CD14-positive monocyte (primary cell): ENCODE results near the gene FTL. TPM values are rescaled to one million over a fixed set of nuclear protein-coding genes. Genes with fewer than 3 reads are reported as not detected.

Source experiments
- DNase-seq, 3 donors: peaks; one replicate each; pipeline ENCODE4 v3.0.0-alpha.2; 2011 to 2022
- H2AFZ ChIP-seq: 2 replicates; pipeline ENCODE4 v1.6.0; 2012; ENCODE audit warnings: mild to moderate bottlenecking, low read depth, low read length, inconsistent platforms; ENCODE audit not compliant: insufficient read depth, poor library complexity, severe bottlenecking
- H3K27ac ChIP-seq, 2 donors: 1 replicate in 1 of 2; 2 replicates in 1 of 2; pipeline ENCODE4 v1.5.1; 2012 to 2013; ENCODE audit warnings: low read length in 2 of 2, control low read depth in 1 of 2, inconsistent platforms in 1 of 2, low read depth in 1 of 2, mild to moderate bottlenecking in 1 of 2
- H3K27me3 ChIP-seq, 2 donors: one replicate each; pipeline versions ENCODE4 v1.6.0 to v1.6.1; 2011 to 2013; ENCODE audit warnings: low read length in 2 of 2; ENCODE audit not compliant: control insufficient read depth in 2 of 2, insufficient read depth in 2 of 2
- H3K36me3 ChIP-seq, 2 donors: replicated peaks in 1 of 2; 1 replicate in 1 of 2; 2 replicates in 1 of 2; pipeline versions ENCODE4 v1.5.1 to v1.6.1; 2012 to 2013; ENCODE audit warnings: low read length in 2 of 2, control low read depth in 1 of 2, inconsistent platforms in 1 of 2, mild to moderate bottlenecking in 1 of 2; ENCODE audit not compliant: insufficient read depth in 2 of 2, control insufficient read depth in 1 of 2
- H3K4me1 ChIP-seq, 2 donors: 1 replicate in 1 of 2; 2 replicates in 1 of 2; pipeline versions ENCODE4 v1.5.1 to v1.6.1; 2012 to 2013; ENCODE audit warnings: low read length in 2 of 2, control low read depth in 1 of 2, inconsistent platforms in 1 of 2, mild to moderate bottlenecking in 1 of 2, moderate library complexity in 1 of 2; ENCODE audit not compliant: insufficient read depth in 2 of 2, control insufficient read depth in 1 of 2
- H3K4me2 ChIP-seq: replicated peaks from 2 replicates; pipeline ENCODE3; 2012; ENCODE audit warnings: low read length, moderate library complexity, mild to moderate bottlenecking; ENCODE audit not compliant: poor library complexity, severe bottlenecking; ENCODE audit errors: extremely low read depth
- H3K4me3 ChIP-seq, 3 experiments: fragments of 200-600 bp in 1 of 3; sonication (generic) in 1 of 3; replicated peaks in 1 of 3; 1 replicate in 2 of 3; 2 replicates in 1 of 3; pipeline ENCODE4 v1.5.1; 2011 to 2013; ENCODE audit warnings: low read length in 3 of 3, mild to moderate bottlenecking in 3 of 3, control low read depth in 2 of 3, low read depth in 2 of 3, inconsistent platforms in 1 of 3, moderate library complexity in 1 of 3
- H3K79me2 ChIP-seq: 2 replicates; pipeline ENCODE4 v1.6.0; 2012; ENCODE audit warnings: mild to moderate bottlenecking, control low read depth, inconsistent platforms, low read length, moderate library complexity; ENCODE audit not compliant: insufficient read depth
- H3K9ac ChIP-seq: 2 replicates; pipeline ENCODE4 v1.6.0; 2017; ENCODE audit warnings: low read length, mild to moderate bottlenecking; ENCODE audit not compliant: insufficient read depth, poor library complexity, severe bottlenecking
- H3K9me3 ChIP-seq, 2 donors: replicated peaks in 1 of 2; 1 replicate in 1 of 2; 2 replicates in 1 of 2; pipeline versions ENCODE4 v1.5.1 to v1.6.1; 2012 to 2013; ENCODE audit warnings: low read length in 2 of 2, control low read depth in 1 of 2; ENCODE audit not compliant: control insufficient read depth in 1 of 2, insufficient read depth in 1 of 2
- H4K20me1 ChIP-seq: 2 replicates; pipeline ENCODE4 v1.6.0; 2012; ENCODE audit warnings: mild to moderate bottlenecking, low read length, control low read depth, moderate library complexity; ENCODE audit not compliant: insufficient read depth
- H3K27ac Mint-ChIP-seq, 7 donors: one replicate each; pipeline ENCODE4 v1.8.0; 2020; ENCODE audit warnings: mild to moderate bottlenecking in 7 of 7, mixed read lengths in 7 of 7, moderate library complexity in 6 of 7, inconsistent platforms in 2 of 7
- H3K27me3 Mint-ChIP-seq, 3 donors: one replicate each; pipeline ENCODE4 v1.8.0; 2021 to 2022; ENCODE audit warnings: low read depth in 3 of 3, mild to moderate bottlenecking in 3 of 3, mixed read lengths in 3 of 3, moderate library complexity in 3 of 3, inconsistent platforms in 1 of 3
- H3K36me3 Mint-ChIP-seq, 2 donors: one replicate each; pipeline ENCODE4 v1.8.0; 2020; ENCODE audit warnings: mixed read lengths in 2 of 2, inconsistent platforms in 1 of 2, mild to moderate bottlenecking in 1 of 2
- H3K4me1 Mint-ChIP-seq: one replicate; pipeline ENCODE4 v1.8.0; 2020; ENCODE audit warnings: mild to moderate bottlenecking, mixed read lengths
- H3K4me3 Mint-ChIP-seq, 2 donors: one replicate each; pipeline ENCODE4 v1.8.0; 2020; ENCODE audit warnings: mild to moderate bottlenecking in 2 of 2, mixed read lengths in 2 of 2, moderate library complexity in 1 of 2
- H3K9me3 Mint-ChIP-seq, 7 donors: one replicate each; pipeline ENCODE4 v1.8.0; 2020 to 2022; ENCODE audit warnings: mixed read lengths in 7 of 7, mild to moderate bottlenecking in 6 of 7, moderate library complexity in 6 of 7, inconsistent platforms in 2 of 7
- CTCF ChIP-seq: fragments of 200-600 bp; IDR thresholded peaks from one replicate; pipeline ENCODE4 v1.8.0; 2022; ENCODE audit warnings: antibody characterized with exemption, mild to moderate bottlenecking
- WGBS: methylation state at CpG from one replicate; pipeline ENCODE4 v1.1.5; 2013; ENCODE audit warnings: missing lambda C conversion rate; ENCODE audit not compliant: insufficient coverage; 5-methylcytosine and 5-hydroxymethylcytosine counted together
- intact Hi-C, 2 donors: fragments of 100-400 bp; cut with micrococcal nuclease; formaldehyde crosslinking; loops; one replicate each; pipeline versions ENCODE4 v1.15.0 to v1.15.1; 2023
- polyA plus RNA-seq, 3 donors: library from polyadenylated mRNA; depleted of rRNA in 1 of 3; unstranded in 2 of 3; stranded (reverse) in 1 of 3; fragments of 300-500 nt in 2 of 3; fragments of >200 nt in 1 of 3; fragmentation: Illumina TruSeq in 2 of 3; gene quantifications; 1 replicate in 2 of 3; 2 replicates in 1 of 3; pipeline ENCODE4 v1.2.3, GENCODE V29; 2012 to 2021
- small RNA-seq: library from RNA; depleted of rRNA; stranded (forward); fragments of <200 nt; gene quantifications from one replicate; pipeline ENCODE3, GENCODE V24; 2012; ENCODE audit warnings: low read depth; ENCODE audit not compliant: insufficient read length

FTL gene
- polyA plus RNA-seq, 3 donors, result 4,468 to 26,681 (median 23,650) TPM

- Histone ChIP-seq H3K27ac (no peak overlapping the region), H3K79me2 (no peaks in the 10 kb centered on the region), H3K9ac (no peak overlapping the region), H3K4me1 (peaks cover 24 to 28% of the 10 kb centered on the region in 2 donors), H3K4me2 (no peak overlapping the region), H3K27me3 (peaks cover 9 to 29% of the 10 kb centered on the region in 2 donors), H3K9me3 (no peaks in the 10 kb centered on the region), H3K4me3 (no peak overlapping the region), H3K36me3 (peaks cover 48 to 54% of the 10 kb centered on the region in 2 donors), H4K20me1 (no peaks in the 10 kb centered on the region), H2AFZ (no peak overlapping the region)
- Mint-ChIP-seq H3K9me3 (peaks cover 0 to 8% (median 5%) of the 10 kb centered on the region in 7 donors), H3K36me3 (peaks cover 53 to 72% of the 10 kb centered on the region in 2 donors), H3K4me1 (peaks cover 22% of the 10 kb centered on the region), H3K4me3 (no peak overlapping the region), H3K27ac (no peak overlapping the region), H3K27me3 (peaks cover 16 to 29% (median 28%) of the 10 kb centered on the region in 3 donors)
- no peak for DNase-seq
- WGBS, result 89% methylated on average over 18 of the region's 18 CpGs
- no peak for TF ChIP-seq CTCF
- intact Hi-C loops, result no loop called here
Measured at GRCh38 chr19:49014870-49015255, 49.8 kb downstream of the FTL start.

- H3K27ac Mint-ChIP-seq, result no peak overlapping the region
- H3K27me3 ChIP-seq, result peaks cover 14 to 43% of the 10 kb centered on the region in 2 donors
Measured at GRCh38 chr19:49016067-49016839, 51.1 kb downstream of the FTL start.

More at GRCh38 chr19:49016067-49016839, 51.1 kb downstream of the FTL start:
- H3K4me1 Mint-ChIP-seq, result peaks cover 26% of the 10 kb centered on the region
- H3K9me3 Mint-ChIP-seq, result peaks cover 0 to 10% (median 5%) of the 10 kb centered on the region in 7 donors
- H2AFZ ChIP-seq, result no peak overlapping the region
- H3K9ac ChIP-seq, result no peak overlapping the region
- no peak for TF ChIP-seq CTCF
- no peak overlapping the region for H3K27ac ChIP-seq
- 98% methylated on average over 14 of the region's 29 CpGs for WGBS
- H3K27me3 Mint-ChIP-seq, result peaks cover 28 to 43% (median 42%) of the 10 kb centered on the region in 3 donors
- no peak overlapping the region for H3K4me3 Mint-ChIP-seq
- peaks cover 24 to 29% of the 10 kb centered on the region in 2 donors for H3K4me1 ChIP-seq
- intact Hi-C loops, result no loop called here
- H3K36me3 Mint-ChIP-seq, result peaks cover 43 to 58% of the 10 kb centered on the region in 2 donors
- peaks cover 36 to 40% of the 10 kb centered on the region in 2 donors for H3K36me3 ChIP-seq
- no peak for DNase-seq
- no peaks in the 10 kb centered on the region for H3K79me2 ChIP-seq
- H4K20me1 ChIP-seq, result no peaks in the 10 kb centered on the region
- H3K4me2 ChIP-seq, result no peak overlapping the region
- H3K4me3 ChIP-seq, result no peak overlapping the region
- H3K9me3 ChIP-seq, result no peaks in the 10 kb centered on the region

Small RNA genes lying within 50 kb of the gene (small RNA-seq; reads per million reads assigned to genes)
- gene AC026803.1 (not detected), gene MIR6798 (not detected)

Other genes with a start within 250 kb of the FTL start
- under 1 TPM in 1 of 3 donors, not detected in 2; 0.07 TPM for gene MAMSTR, start 245.6 kb upstream of the FTL start, polyA plus RNA-seq
- 1 to 10 TPM in 1 of 3 donors, not detected in 2; 1.2 TPM for gene RASIP1, start 224.7 kb upstream of the FTL start, polyA plus RNA-seq
- not detected for gene IZUMO1, start 218.4 kb upstream of the FTL start, polyA plus RNA-seq
- gene FUT1, start 212.7 kb upstream of the FTL start, polyA plus RNA-seq, result under 1 TPM in 1 of 3 donors, not detected in 2; 0.03 TPM
- not detected for gene FGF21, start 209.8 kb upstream of the FTL start, polyA plus RNA-seq
- gene BCAT2, start 154.3 kb upstream of the FTL start, polyA plus RNA-seq, result 10 to 100 TPM; 14.1 to 17.0 (median 16.0) TPM
- not detected for gene HSD17B14, start 128.8 kb upstream of the FTL start, polyA plus RNA-seq
- 1 to 10 TPM in 2 of 3 donors, under 1 TPM in 1; 0.69 to 1.5 (median 1.1) TPM for gene PLEKHA4, start 96.7 kb upstream of the FTL start, polyA plus RNA-seq
- 100 to 1,000 TPM; 127 to 745 (median 169) TPM for gene PPP1R15A, start 92.9 kb upstream of the FTL start, polyA plus RNA-seq
- gene TULP2, start 66.6 kb upstream of the FTL start, polyA plus RNA-seq, result not detected
- gene NUCB1, start 65.0 kb upstream of the FTL start, polyA plus RNA-seq, result 100 to 1,000 TPM in 2 of 3 donors, 10 to 100 TPM in 1; 80.9 to 178 (median 108) TPM
- gene DHDH, start 31.6 kb upstream of the FTL start, polyA plus RNA-seq, result under 1 TPM in 1 of 3 donors, not detected in 2; 0.38 TPM
- gene BAX, start 10.4 kb upstream of the FTL start, polyA plus RNA-seq, result 100 to 1,000 TPM in 1 of 3 donors, 10 to 100 TPM in 2; 69.2 to 135 (median 80.5) TPM
- 10 to 100 TPM; 13.3 to 26.0 (median 21.3) TPM for gene GYS1, start 28.0 kb downstream of the FTL start, polyA plus RNA-seq
- gene RUVBL2, start 28.6 kb downstream of the FTL start, polyA plus RNA-seq, result 10 to 100 TPM; 40.1 to 44.4 (median 41.9) TPM
- gene LHB, start 51.8 kb downstream of the FTL start, polyA plus RNA-seq, result under 1 TPM in 1 of 3 donors, not detected in 2; 0.48 TPM
- not detected for gene CGB3, start 59.0 kb downstream of the FTL start, polyA plus RNA-seq
- gene CGB2, start 66.6 kb downstream of the FTL start, polyA plus RNA-seq, result not detected
- not detected for gene CGB1, start 71.6 kb downstream of the FTL start, polyA plus RNA-seq
- not detected for gene CGB5, start 78.5 kb downstream of the FTL start, polyA plus RNA-seq
- gene CGB8, start 83.8 kb downstream of the FTL start, polyA plus RNA-seq, result not detected
- not detected for gene CGB7, start 92.4 kb downstream of the FTL start, polyA plus RNA-seq
- gene NTF4, start 99.5 kb downstream of the FTL start, polyA plus RNA-seq, result not detected
- not detected for gene KCNA7, start 107.4 kb downstream of the FTL start, polyA plus RNA-seq
- 100 to 1,000 TPM in 1 of 3 donors, 10 to 100 TPM in 2; 27.4 to 360 (median 40.4) TPM for gene SNRNP70, start 120.1 kb downstream of the FTL start, polyA plus RNA-seq
- 1 to 10 TPM; 4.1 to 9.2 (median 4.2) TPM for gene LIN7B, start 149.1 kb downstream of the FTL start, polyA plus RNA-seq
- gene C19orf73, start 153.8 kb downstream of the FTL start, polyA plus RNA-seq, result under 1 TPM; 0.60 to 0.76 (median 0.66) TPM
- under 1 TPM in 1 of 3 donors, not detected in 2; 0.43 TPM for gene PPFIA3, start 154.2 kb downstream of the FTL start, polyA plus RNA-seq
- gene HRC, start 190.1 kb downstream of the FTL start, polyA plus RNA-seq, result not detected
- 1 to 10 TPM; 6.0 to 6.9 (median 6.6) TPM for gene TRPM4, start 192.5 kb downstream of the FTL start, polyA plus RNA-seq